Gastrocnemius medialis (tissue), 4 donors: Measurements from ENCODE around the gene PLK1.

Source experiments
- CTCF ChIP-seq, 5 experiments: fragments of 450-650 bp in 3 of 5; fragments of 200-600 bp in 2 of 5; sonication (generic) in 2 of 5; IDR thresholded peaks in 4 of 5; conservative IDR thresholded peaks in 1 of 5; 1 replicate in 4 of 5; 2 replicates in 1 of 5; pipeline ENCODE4 v1.5.1; 2016 to 2019; ENCODE audit warnings: antibody characterized with exemption in 5 of 5, mild to moderate bottlenecking in 3 of 5, moderate library complexity in 3 of 5
- POLR2A ChIP-seq, 2 donors: fragments of 450-650 bp; IDR thresholded peaks; one replicate each; pipeline ENCODE4 v1.6.1; 2017; ENCODE audit warnings: antibody characterized with exemption in 2 of 2, mild to moderate bottlenecking in 2 of 2, moderate library complexity in 2 of 2

GRCh38 chr16:23699100-23699499, 20.4 kb downstream of the PLK1 start:
- TF ChIP-seq CTCF (IDR thresholded peaks at IDR 0.05 in 4 of 5, conservative IDR thresholded peaks at IDR 0.05 in 1 of 5) (no peak), POLR2A (IDR thresholded peaks at IDR 0.05) (no peak)
